ENCODE measurements around the gene PTPRN2. TPM values are rescaled to one million over a fixed set of nuclear protein-coding genes. Genes with fewer than 3 reads are reported as not detected.

The PTPRN2 gene
- total RNA-seq, 1 experiment from 2014 or later = 1.1 TPM

DNA sequence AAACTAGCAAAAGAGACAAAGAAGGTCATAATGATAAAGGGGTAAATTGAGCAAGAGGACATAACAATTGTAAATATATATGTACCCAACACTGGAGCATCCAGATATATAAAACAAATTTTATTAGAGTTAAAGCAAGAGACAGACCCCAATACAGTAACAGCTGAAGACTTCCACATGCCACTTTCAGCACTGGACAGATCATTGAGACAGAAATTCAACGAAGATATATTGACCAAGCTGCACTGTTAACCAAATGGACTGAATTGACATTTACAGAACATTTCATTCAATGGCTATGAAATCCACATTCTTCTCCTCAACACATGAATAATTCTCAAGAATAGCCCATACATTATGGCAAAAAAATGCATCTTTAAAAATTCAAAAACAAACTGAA lies 378.2 kb downstream of the PTPRN2 start:
- Histone ChIP-seq H3K27ac (ENCODE audit: low read length) (no peak overlapping the region), H3K27me3 (ENCODE audit: control insufficient read depth, insufficient read depth, low read length) (no peaks in the 10 kb centered on the region), H3K4me1 (ENCODE audit: control insufficient read depth, insufficient read depth, low read length) (no peaks in the 10 kb centered on the region), H3K36me3 (ENCODE audit: control insufficient read depth, insufficient read depth, low read length) (no peaks in the 10 kb centered on the region), H3K9me3 (ENCODE audit: control insufficient read depth, insufficient read depth, low read depth, low read length) (no peaks in the 10 kb centered on the region), H3K4me3 (ENCODE audit: low read depth in 2 of 2, low read length in 2 of 2) (no peak overlapping the region)
- TF ChIP-seq TCF7L2 (IDR thresholded peaks at IDR 0.05; ENCODE audit: low read depth, low read length) (no peak), SIN3A (IDR thresholded peaks at IDR 0.05; ENCODE audit: borderline replicate concordance, insufficient read depth, low read depth, low read length) (no peak), REST (IDR thresholded peaks at IDR 0.05; ENCODE audit: insufficient read depth in 1 of 2, low read depth in 2 of 2, low read length in 1 of 2) (peak in 1 of 2 experiments; percentile 63; a peak in 2 of 4 replicates), POLR2AphosphoS5 (IDR thresholded peaks at IDR 0.05; ENCODE audit: low read depth, low read length) (no peak)
- TF ChIP-seq, protein P1, sequence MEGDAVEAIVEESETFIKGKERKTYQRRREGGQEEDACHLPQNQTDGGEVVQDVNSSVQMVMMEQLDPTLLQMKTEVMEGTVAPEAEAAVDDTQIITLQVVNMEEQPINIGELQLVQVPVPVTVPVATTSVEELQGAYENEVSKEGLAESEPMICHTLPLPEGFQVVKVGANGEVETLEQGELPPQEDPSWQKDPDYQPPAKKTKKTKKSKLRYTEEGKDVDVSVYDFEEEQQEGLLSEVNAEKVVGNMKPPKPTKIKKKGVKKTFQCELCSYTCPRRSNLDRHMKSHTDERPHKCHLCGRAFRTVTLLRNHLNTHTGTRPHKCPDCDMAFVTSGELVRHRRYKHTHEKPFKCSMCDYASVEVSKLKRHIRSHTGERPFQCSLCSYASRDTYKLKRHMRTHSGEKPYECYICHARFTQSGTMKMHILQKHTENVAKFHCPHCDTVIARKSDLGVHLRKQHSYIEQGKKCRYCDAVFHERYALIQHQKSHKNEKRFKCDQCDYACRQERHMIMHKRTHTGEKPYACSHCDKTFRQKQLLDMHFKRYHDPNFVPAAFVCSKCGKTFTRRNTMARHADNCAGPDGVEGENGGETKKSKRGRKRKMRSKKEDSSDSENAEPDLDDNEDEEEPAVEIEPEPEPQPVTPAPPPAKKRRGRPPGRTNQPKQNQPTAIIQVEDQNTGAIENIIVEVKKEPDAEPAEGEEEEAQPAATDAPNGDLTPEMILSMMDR (IDR thresholded peaks at IDR 0.05) = no peak
- ChIA-PET CTCF (no interaction called here), POLR2A (no interaction called here)
- DNase-seq (ENCODE audit: low read depth, low spot score) (no peak), ATAC-seq (no peak)
- BruUV-seq (replicated peaks) = no TSS peak
- in situ Hi-C loops (cut with HindIII; ENCODE audit: low pct_unique_long_range_greater_than_20kb, low sequenced_read_pairs) (no loop called here), intact Hi-C loops (cut with micrococcal nuclease; ENCODE audit: unreplicated experiment) (no loop called here)

GRCh38 chr7:158206341-158206740 lies 381.3 kb downstream of the PTPRN2 start:
- Histone ChIP-seq H3K4me1 (ENCODE audit: control insufficient read depth, insufficient read depth, low read length) (no peaks in the 10 kb centered on the region), H3K4me3 (ENCODE audit: low read depth in 2 of 2, low read length in 2 of 2) (no peak overlapping the region), H3K36me3 (ENCODE audit: control insufficient read depth, insufficient read depth, low read length) (no peaks in the 10 kb centered on the region), H3K27me3 (ENCODE audit: control insufficient read depth, insufficient read depth, low read length) (0 out of 2 replicates have a peak, but pooled peaks cover under 1% of the 10 kb centered on the region), H3K27ac (ENCODE audit: low read length) (no peak overlapping the region), H3K9me3 (ENCODE audit: control insufficient read depth, insufficient read depth, low read depth, low read length) (no peaks in the 10 kb centered on the region)
- TF ChIP-seq POLR2AphosphoS5 (IDR thresholded peaks at IDR 0.05; ENCODE audit: low read depth, low read length) = no peak
- no peak for TF ChIP-seq SIN3A (IDR thresholded peaks at IDR 0.05; ENCODE audit: borderline replicate concordance, insufficient read depth, low read depth, low read length)
- TF ChIP-seq REST (IDR thresholded peaks at IDR 0.05; ENCODE audit: insufficient read depth in 1 of 2, low read depth in 2 of 2, low read length in 1 of 2) = no peak
- TF ChIP-seq TCF7L2 (IDR thresholded peaks at IDR 0.05; ENCODE audit: low read depth, low read length) = no peak
- TF ChIP-seq, protein P1 (IDR thresholded peaks at IDR 0.05) = no peak
- in situ Hi-C loops (cut with HindIII; ENCODE audit: low pct_unique_long_range_greater_than_20kb, low sequenced_read_pairs) (no loop called here), intact Hi-C loops (cut with micrococcal nuclease; ENCODE audit: unreplicated experiment) (no loop called here)
- ATAC-seq (no peak), DNase-seq (ENCODE audit: low read depth, low spot score) (no peak)
- BruUV-seq (replicated peaks) = no TSS peak
- CTCF ChIA-PET = no interaction called here
- POLR2A ChIA-PET = no interaction called here
